ENCODE results near the gene TENT4B.

GRCh38 chr16:50195756-50196155, 42.6 kb downstream of the TENT4B start:
- no peak for TF ChIP-seq CTCF (IDR thresholded peaks at IDR 0.05)
- TF ChIP-seq POLR2A (IDR thresholded peaks at IDR 0.05): no peak

Data from breast epithelium (tissue), 3 donors.